IgD-negative memory B cell (primary cell): Measurements from ENCODE around the gene APBA2. TPM values are rescaled to one million over a fixed set of nuclear protein-coding genes. Genes with fewer than 3 reads are reported as not detected.

Experiments used
- H3K27ac Mint-ChIP-seq, 3 donors: one replicate each; pipeline ENCODE4 v1.8.0; 2020 to 2022; ENCODE audit warnings: mild to moderate bottlenecking in 3 of 3, mixed read lengths in 3 of 3, moderate library complexity in 1 of 3
- H3K27me3 Mint-ChIP-seq: one replicate; pipeline ENCODE4 v1.8.0; 2021; ENCODE audit warnings: mixed read lengths
- H3K36me3 Mint-ChIP-seq: one replicate; pipeline ENCODE4 v1.8.0; 2020; ENCODE audit warnings: mild to moderate bottlenecking, mixed read lengths
- H3K4me1 Mint-ChIP-seq, 3 donors: one replicate each; pipeline ENCODE4 v1.8.0; 2020 to 2022; ENCODE audit warnings: mixed read lengths in 3 of 3, mild to moderate bottlenecking in 1 of 3
- H3K4me3 Mint-ChIP-seq, 4 donors: one replicate each; pipeline ENCODE4 v1.8.0; 2020 to 2022; ENCODE audit warnings: mild to moderate bottlenecking in 4 of 4, mixed read lengths in 4 of 4, moderate library complexity in 3 of 4
- H3K9me3 Mint-ChIP-seq, 3 donors: one replicate each; pipeline ENCODE4 v1.8.0; 2020 to 2021; ENCODE audit warnings: mixed read lengths in 3 of 3, mild to moderate bottlenecking in 1 of 3
- polyA plus RNA-seq: library from polyadenylated mRNA; unstranded; fragments of 300-500 nt; fragmentation: Illumina TruSeq; gene quantifications from one replicate; pipeline ENCODE4 v1.2.3, GENCODE V29; 2021

APBA2 gene
- polyA plus RNA-seq, 1 donor from 2014 or later, result 3.5 TPM

DNA sequence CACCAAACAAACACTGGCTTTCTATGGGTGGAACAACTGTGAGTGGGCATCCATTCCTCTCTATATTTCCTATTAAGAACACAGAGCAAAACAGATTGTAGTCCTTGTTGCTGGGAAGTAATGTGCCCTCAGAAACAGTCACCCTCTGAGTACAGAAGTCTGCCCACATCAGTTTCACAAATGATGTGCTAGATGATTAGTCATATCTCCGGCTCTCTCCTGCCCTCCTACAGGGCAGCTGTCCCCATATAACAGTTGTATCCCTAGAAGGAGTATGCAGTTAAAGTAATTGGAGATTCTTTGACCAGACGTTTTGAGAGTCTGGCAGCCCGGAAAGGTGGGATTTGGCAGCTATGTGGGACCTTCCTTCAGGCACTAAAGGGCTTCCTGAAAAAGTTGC, 159.9 kb downstream of the APBA2 start:
- Mint-ChIP-seq H3K9me3 (no peaks in the 10 kb centered on the region), H3K27ac (no peak overlapping the region), H3K4me1 (no peaks in the 10 kb centered on the region)

DNA sequence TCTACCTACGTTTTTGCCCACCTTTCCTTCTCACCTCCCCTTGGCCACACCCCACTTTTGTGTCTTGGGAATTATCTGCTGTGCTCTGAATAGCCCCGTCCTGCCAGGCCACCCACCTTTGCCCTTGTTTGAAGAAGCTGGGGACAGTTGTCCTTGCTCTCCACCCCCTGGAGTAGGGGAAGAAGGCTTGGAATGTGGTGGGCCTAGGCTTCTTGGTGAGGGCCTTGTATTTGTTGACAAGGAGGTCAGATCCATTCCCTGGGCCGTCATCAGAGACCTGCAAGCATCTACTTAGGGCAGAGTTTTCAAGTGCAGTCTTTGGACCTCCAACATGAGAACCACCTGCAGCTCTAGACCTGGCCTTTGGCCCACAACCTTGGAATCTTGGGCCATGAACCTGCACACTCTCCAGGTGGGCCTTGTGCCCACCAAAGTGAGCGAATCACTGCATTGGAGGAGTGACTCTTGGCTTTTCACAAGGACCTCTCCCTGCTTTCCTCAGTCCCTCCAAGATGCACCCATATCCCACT, 160.6 kb downstream of the APBA2 start:
- no peak overlapping the region for H3K27ac Mint-ChIP-seq
- no peak overlapping the region for H3K4me3 Mint-ChIP-seq
- H3K4me1 Mint-ChIP-seq, result no peaks in the 10 kb centered on the region
- H3K27me3 Mint-ChIP-seq, result no peaks in the 10 kb centered on the region
- H3K36me3 Mint-ChIP-seq, result no peaks in the 10 kb centered on the region
- H3K9me3 Mint-ChIP-seq, result no peaks in the 10 kb centered on the region

More for the DNA sequence above, 159.9 kb downstream of the APBA2 start:
- Mint-ChIP-seq H3K4me3 (no peak overlapping the region), H3K36me3 (no peaks in the 10 kb centered on the region), H3K27me3 (no peaks in the 10 kb centered on the region)

DNA sequence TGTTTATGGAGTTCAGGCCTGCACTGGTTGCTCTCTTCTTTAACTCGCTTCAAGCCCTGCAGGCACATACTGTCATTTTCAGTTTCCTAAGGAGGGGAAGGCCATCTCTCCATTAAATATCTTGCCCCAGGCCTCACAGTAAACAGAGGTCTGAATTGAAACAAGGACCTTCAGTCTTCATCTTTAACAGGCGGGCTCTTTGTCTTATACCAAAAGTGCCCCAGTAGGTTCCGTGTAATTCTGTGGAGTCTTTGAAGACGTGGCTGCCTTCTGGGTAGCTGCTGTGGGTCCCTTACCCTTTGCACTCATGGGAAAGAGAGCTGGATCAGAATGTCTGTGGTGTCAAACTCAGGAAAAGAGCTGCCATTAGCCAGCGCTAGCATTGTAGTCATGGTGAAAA, 161.2 kb downstream of the APBA2 start:
- peaks cover 1% of the 10 kb centered on the region for H3K36me3 Mint-ChIP-seq
- H3K27me3 Mint-ChIP-seq, result no peaks in the 10 kb centered on the region
- no peak overlapping the region for H3K27ac Mint-ChIP-seq
- H3K4me1 Mint-ChIP-seq, result no peaks in the 10 kb centered on the region
- H3K4me3 Mint-ChIP-seq, result no peak overlapping the region
- no peaks in the 10 kb centered on the region for H3K9me3 Mint-ChIP-seq

DNA sequence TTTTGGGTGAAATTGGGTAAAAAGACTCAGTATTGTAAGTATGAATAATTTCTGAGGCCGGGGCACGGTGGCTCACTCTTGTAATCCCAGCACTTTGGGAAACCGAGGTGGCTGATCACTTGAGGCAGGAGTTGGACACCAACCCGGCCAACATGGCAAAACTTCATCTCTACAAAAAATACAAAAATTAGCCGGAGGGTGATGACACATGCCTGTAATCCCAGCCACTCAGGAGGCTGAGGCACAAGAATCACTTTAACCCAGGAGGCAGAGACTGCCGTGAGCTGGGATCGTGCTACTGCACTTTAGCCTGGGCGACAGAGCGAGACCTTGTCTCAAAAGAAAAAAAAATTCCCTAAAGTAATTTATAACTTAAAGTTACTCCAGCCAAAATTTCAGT, 162.2 kb downstream of the APBA2 start:
- Mint-ChIP-seq H3K4me1 (no peaks in the 10 kb centered on the region), H3K27me3 (no peaks in the 10 kb centered on the region), H3K27ac (no peak overlapping the region), H3K36me3 (peaks cover 1% of the 10 kb centered on the region), H3K4me3 (no peak overlapping the region), H3K9me3 (no peaks in the 10 kb centered on the region)

DNA sequence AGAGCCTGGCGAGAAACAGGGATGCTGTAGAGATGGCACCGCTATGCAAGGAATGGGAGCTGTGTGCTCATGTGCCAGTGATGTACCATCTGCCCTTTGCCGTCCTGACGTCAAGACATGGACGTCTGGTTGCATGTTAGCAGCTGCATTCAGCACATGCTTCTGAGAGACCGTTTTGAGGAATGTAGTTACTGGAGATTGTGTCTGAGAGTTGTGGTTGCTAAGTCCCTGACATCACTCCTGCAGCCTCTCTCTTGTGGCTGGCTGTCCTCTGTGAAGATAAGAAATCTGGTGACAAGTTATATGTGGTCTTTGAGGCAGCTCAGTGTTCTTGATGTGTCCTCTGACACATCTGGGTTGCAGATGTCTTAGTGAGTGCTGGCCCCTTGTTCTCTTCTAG, 165.1 kb downstream of the APBA2 start:
- no peaks in the 10 kb centered on the region for H3K4me1 Mint-ChIP-seq
- no peak overlapping the region for H3K27ac Mint-ChIP-seq
- H3K27me3 Mint-ChIP-seq, result no peaks in the 10 kb centered on the region
- peaks cover 1% of the 10 kb centered on the region for H3K36me3 Mint-ChIP-seq
- peaks cover 0 to 4% (median 2%) of the 10 kb centered on the region in 3 donors for H3K9me3 Mint-ChIP-seq
- no peak overlapping the region for H3K4me3 Mint-ChIP-seq

DNA sequence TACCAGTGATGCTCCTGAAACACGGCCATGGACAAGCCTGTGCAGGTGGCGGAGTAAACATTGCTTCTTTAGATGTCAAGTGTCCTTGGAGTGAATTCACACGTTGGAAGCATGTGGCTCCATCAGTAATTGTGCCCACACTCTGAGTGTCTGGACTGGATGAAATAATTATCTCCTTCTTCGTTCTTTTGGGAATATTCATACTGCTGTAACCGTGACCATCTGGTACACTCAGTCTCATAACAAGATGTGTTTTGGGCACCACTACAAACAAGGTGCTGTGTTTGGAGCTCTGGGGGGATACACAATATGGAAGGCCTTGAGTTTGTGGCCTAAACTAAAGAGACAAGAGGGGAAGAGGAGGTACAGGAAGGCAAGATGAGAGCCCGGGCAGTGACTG, 165.6 kb downstream of the APBA2 start:
- peaks cover 0 to 7% (median 2%) of the 10 kb centered on the region in 3 donors for H3K9me3 Mint-ChIP-seq
- H3K36me3 Mint-ChIP-seq, result peaks cover 1% of the 10 kb centered on the region
- no peaks in the 10 kb centered on the region for H3K27me3 Mint-ChIP-seq
- no peak overlapping the region for H3K4me3 Mint-ChIP-seq
- H3K4me1 Mint-ChIP-seq, result no peaks in the 10 kb centered on the region
- no peak overlapping the region for H3K27ac Mint-ChIP-seq

DNA sequence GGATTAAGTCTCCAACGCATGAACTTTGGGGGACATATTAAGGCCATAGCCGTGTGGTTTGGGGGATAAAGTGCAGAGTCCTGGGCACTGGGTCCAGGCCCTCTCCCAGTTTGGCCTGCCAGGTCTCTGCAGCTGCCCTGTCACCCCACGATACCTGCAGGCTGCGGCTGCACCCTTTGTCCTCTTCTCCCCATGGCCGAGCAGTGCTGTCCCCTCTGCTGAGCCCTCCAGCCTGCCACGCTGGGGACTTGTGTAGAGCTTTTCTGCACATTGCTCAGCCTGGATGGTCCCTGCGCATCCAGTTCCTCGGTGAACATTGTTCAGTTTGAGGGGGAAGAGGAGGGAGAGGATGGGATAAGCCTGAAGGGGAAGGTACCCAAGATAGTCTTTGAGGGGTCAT, 167.2 kb downstream of the APBA2 start:
- Mint-ChIP-seq H3K27me3 (no peaks in the 10 kb centered on the region), H3K4me3 (no peak overlapping the region), H3K4me1 (no peaks in the 10 kb centered on the region), H3K27ac (no peak overlapping the region), H3K36me3 (peaks cover 1% of the 10 kb centered on the region), H3K9me3 (peaks cover 2 to 7% (median 3%) of the 10 kb centered on the region in 3 donors)

DNA sequence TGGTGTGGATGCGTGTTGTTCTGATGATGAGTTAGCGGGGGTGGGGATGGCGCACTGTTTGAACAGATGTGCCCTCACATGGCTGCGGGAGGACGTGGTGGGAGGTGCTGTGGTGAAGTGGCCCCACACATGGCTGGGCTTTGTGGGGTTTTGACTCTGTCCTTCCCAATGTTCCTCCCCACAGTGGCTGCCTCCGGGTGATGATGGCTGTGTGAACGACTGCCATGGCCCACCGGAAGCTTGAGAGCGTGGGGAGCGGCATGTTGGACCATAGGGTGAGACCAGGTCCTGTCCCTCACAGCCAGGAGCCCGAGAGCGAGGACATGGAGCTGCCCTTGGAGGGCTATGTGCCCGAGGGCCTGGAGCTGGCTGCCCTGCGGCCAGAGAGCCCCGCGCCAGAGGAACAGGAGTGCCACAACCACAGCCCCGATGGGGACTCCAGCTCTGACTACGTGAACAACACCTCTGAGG, 167.9 kb downstream of the APBA2 start:
- Mint-ChIP-seq H3K9me3 (peaks cover 2 to 7% (median 3%) of the 10 kb centered on the region in 3 donors), H3K27me3 (no peaks in the 10 kb centered on the region), H3K27ac (no peak overlapping the region), H3K36me3 (peaks cover 1% of the 10 kb centered on the region), H3K4me1 (no peaks in the 10 kb centered on the region), H3K4me3 (no peak overlapping the region)

DNA sequence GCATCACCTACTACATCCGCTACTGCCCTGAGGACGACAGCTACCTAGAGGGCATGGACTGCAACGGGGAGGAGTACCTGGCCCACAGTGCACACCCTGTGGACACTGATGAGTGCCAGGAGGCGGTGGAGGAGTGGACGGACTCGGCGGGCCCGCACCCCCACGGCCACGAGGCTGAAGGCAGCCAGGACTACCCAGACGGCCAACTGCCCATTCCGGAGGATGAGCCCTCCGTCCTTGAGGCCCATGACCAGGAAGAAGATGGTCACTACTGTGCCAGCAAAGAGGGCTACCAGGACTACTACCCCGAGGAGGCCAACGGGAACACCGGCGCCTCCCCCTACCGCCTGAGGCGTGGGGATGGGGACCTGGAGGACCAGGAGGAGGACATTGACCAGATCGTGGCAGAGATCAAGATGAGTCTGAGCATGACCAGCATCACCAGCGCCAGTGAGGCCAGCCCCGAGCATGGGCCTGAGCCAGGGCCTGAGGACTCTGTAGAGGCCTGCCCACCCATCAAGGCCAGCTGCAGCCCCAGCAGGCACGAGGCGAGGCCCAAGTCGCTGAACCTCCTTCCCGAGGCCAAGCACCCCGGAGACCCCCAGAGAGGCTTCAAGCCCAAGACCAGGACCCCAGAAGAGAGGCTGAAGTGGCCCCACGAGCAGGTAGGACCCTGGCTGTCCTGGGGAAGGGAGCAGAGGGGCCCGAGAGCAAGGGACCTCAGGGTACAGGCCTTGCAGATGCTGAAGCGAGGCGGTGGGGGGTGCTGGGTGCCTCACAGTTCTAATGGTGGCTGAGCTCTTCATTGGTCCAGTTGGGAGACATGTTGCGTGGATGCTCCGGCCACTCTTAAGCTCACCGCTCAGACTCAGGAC, 168.6 kb downstream of the APBA2 start:
- no peaks in the 10 kb centered on the region for H3K27me3 Mint-ChIP-seq
- peaks cover 1% of the 10 kb centered on the region for H3K36me3 Mint-ChIP-seq
- H3K4me3 Mint-ChIP-seq, result no peak overlapping the region
- peaks cover 3 to 10% (median 5%) of the 10 kb centered on the region in 3 donors for H3K9me3 Mint-ChIP-seq
- no peaks in the 10 kb centered on the region for H3K4me1 Mint-ChIP-seq
- H3K27ac Mint-ChIP-seq, result peak overlapping the region in 1 of 3 donors; percentile 35

DNA sequence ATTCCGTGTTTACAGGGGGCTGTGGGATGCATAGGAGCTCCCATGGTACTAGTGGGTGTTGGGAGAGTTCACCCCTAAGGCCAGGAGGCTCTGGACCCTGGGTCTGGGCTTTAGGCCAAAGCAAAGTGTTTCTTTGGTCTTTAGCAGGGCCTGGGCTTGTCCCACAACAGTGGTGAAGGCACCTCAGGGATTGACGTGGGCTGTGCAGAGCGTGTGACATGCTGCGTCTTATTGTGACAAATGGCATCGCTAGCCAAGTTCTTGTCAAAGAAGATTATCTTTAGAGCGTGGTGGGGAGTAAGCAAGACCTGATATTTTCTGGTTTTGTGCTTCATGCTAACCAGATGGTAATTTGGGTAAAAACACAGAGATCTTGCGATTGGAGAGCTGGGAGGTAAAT, 170.1 kb downstream of the APBA2 start:
- peaks cover 3 to 10% (median 5%) of the 10 kb centered on the region in 3 donors for H3K9me3 Mint-ChIP-seq
- peaks cover 1% of the 10 kb centered on the region for H3K36me3 Mint-ChIP-seq
- H3K4me3 Mint-ChIP-seq, result peak overlapping the region in 1 of 4 donors; percentile 55
- H3K27ac Mint-ChIP-seq, result no peak overlapping the region
- no peaks in the 10 kb centered on the region for H3K27me3 Mint-ChIP-seq
- H3K4me1 Mint-ChIP-seq, result no peaks in the 10 kb centered on the region

DNA sequence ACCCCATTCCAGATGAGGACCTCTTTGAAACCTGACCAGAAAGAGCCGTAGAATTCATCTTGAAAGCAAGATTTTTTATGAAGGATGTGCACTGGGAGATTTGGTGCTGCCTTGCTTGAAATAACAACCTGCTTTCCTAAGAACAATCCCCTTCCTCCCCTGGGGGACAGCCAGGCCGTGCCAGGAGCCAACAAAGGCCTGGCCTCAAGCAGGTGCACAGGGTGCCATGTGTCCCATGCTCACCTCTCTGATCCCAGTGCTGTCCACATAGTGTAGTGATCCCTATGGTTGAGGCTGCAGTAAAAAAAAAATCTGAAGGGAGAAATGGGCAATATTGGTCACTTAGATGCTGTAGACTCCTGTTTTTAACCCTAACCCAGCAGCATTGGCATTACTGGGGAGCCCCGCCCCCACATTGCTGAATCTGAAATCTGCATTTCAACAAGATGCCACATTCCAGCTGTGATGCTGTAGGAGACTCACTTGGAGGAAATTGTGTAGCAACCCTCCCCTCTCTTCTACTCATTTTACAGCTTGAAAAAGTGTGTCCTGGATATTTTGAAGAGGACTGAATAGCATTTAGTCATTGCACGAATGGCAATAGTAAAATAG, 171.2 kb downstream of the APBA2 start:
- H3K4me1 Mint-ChIP-seq, result no peaks in the 10 kb centered on the region
- H3K27ac Mint-ChIP-seq, result no peak overlapping the region

DNA sequence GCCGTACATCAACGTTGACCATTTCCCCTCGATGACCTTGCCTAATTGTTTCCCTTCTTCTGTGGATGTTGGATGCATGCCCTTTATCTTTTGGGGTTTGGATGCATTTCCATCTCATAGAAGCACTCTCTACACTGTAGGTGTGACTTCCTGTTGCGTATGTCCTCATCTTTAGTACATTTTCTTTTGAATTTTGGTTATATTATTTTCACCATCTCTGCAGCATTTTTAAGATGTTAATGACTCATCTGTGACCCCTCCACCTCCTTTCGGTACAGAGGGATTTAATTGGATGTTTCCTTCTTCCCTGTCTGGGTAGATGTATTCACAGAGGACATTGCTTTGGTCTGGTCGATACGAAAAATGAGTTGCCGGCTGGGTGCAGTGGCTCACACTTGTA, 172.1 kb downstream of the APBA2 start:
- H3K4me3 Mint-ChIP-seq, result no peak overlapping the region
- H3K27me3 Mint-ChIP-seq, result no peaks in the 10 kb centered on the region
- no peak overlapping the region for H3K27ac Mint-ChIP-seq
- peaks cover 3 to 10% (median 5%) of the 10 kb centered on the region in 3 donors for H3K9me3 Mint-ChIP-seq
- no peaks in the 10 kb centered on the region for H3K4me1 Mint-ChIP-seq
- no peaks in the 10 kb centered on the region for H3K36me3 Mint-ChIP-seq

More for the DNA sequence above, 171.2 kb downstream of the APBA2 start:
- Mint-ChIP-seq H3K9me3 (peaks cover 3 to 10% (median 5%) of the 10 kb centered on the region in 3 donors), H3K4me3 (no peak overlapping the region), H3K36me3 (no peaks in the 10 kb centered on the region), H3K27me3 (no peaks in the 10 kb centered on the region)

DNA sequence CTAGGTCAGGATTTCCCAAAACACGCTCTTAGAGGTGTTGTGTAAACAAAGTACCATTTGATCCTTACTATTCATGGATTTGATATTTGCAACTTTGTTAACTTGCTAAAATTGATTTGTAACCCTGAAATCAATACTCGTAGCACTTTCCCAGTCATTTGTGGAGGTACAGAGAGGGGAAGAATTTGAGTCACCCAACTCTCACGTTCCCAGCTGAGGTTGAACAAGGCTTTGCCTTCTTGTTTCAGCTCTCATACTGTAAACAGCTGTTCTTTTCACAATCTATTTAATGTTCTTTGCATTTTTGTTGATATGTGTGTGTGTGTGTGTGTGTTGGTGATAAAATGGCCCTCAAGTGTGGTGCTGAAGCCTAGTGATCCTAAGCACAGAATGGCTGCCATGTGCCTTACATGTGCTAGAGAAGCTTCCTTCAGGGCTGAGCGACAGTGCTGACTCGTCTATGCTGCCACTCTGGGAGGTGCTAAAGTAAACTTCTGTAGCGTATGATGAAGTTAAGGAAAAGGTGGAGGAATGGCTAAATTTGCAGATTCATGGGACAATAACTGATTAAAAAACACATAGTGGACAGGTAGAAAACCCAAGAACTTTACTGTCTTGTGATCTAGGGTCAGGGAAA, 173.2 kb downstream of the APBA2 start:
- Mint-ChIP-seq H3K4me3 (no peak overlapping the region), H3K27me3 (no peaks in the 10 kb centered on the region), H3K27ac (no peak overlapping the region), H3K9me3 (peaks cover 2 to 6% (median 3%) of the 10 kb centered on the region in 3 donors), H3K36me3 (no peaks in the 10 kb centered on the region), H3K4me1 (no peaks in the 10 kb centered on the region)

DNA sequence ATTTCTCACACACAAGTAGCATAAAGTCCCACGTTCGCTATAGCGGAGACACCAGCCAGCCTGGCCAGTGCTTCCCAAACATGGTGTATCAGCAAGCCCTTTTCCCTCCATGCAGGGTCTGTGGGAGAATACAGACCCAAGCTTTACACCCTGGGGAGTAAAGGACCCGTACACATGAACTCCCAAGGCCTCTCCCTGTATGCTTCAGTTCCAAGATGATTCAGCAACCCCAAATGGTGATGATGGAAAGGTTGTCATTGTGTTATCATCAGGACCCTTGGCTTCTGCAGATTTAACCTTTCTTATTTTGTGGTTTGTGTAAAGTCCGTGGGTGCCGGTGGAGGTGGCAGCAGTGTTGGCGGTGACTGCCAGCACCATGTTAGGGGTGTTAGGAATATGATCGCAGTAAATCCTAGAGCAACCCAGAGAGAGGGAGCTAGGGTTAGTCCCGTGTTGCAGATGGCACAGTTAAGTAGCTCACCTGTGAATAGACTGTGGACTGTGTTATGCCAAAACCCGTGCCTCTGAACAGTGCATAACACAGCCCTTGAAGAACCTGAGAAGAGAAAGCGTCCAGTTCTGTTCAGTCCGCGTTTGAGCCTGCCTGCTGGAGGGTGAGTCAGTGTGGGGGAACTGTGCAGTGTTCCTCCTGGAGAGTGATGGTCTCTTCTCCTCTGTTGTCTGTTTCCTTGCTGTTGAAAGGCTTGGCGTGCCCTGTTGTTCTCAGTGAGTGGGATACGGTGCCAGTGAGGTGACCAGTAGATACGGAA, 174.3 kb downstream of the APBA2 start:
- Mint-ChIP-seq H3K27me3 (no peaks in the 10 kb centered on the region), H3K36me3 (no peaks in the 10 kb centered on the region), H3K4me3 (no peak overlapping the region), H3K9me3 (peaks cover 2 to 6% (median 3%) of the 10 kb centered on the region in 3 donors), H3K4me1 (no peaks in the 10 kb centered on the region), H3K27ac (no peak overlapping the region)
